ENCODE results near the gene SMG6. TPM values are rescaled to one million over a fixed set of nuclear protein-coding genes. Genes with fewer than 3 reads are reported as not detected.

Gene SMG6
- total RNA-seq, 6 donors from 2014 or later, result 29.9 to 126 (median 30.5) TPM

DNA sequence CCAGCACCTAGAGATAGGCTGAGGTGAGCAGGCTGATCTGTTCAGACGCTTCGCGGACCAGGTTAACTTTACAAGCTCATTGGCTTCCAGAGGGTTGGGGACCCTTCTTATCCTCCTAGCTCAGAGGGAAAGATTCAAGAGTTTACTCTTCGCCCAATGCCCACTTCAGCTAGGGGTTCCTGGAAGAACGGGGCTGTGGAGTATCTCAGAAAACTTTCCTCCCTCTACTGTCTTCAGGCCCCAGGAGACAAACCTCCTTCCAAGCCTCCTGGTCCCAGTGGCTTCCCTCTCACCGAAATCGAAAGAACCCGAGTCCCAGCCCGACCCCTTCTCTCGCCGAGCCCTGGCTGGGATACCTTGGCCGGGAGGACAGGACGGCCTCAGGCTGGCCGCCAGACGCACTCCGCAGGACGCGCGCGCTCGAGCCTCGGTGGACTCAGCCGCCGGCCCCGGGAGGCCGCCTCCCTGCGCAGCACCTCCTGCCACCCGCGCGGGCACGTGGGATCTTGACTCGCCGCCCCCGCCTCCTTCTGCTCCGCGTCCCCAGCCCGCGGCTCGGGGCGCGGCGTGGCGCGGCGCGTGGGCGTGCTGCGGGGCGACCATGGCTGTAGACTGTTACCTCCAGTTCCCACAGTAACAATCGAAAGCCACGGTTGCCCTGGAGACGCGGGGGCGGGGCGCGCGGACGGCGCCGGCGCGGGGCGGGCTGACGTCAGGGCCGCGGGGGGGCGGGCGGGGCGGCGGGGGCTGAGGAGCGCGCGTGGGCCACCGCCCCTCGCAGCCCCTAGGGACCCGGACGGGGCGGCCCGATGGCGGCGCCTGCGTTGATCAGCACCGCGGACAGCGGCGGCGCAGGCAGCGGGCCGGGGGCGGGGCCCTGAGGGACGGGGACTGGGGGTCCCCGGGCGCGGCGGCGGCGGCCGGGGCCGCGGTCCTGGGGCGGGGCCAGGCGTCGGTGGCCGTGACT is 254.0 kb downstream of the SMG6 start:
- H3K36me3 ChIP-seq, result peaks cover 0 to 3% (median under 1%) of the 10 kb centered on the region in 4 donors
- H3K9me3 ChIP-seq, result no peaks in the 10 kb centered on the region
- peaks cover 36 to 46% (median 37%) of the 10 kb centered on the region in 4 donors for H3K4me1 ChIP-seq
- peak overlapping the region; percentile 8 to 53 (median 26) for H3K27ac ChIP-seq
- ATAC-seq (ENCODE audit: low FRiP score in 2 of 2) (peak; percentile 66 to 72), DNase-seq (peak; percentile 81 to 99)
- WGBS, 2 donors, result 2 to 13% methylated on average over 9 to 46 of the region's 104 CpGs
- TF ChIP-seq, protein P1, sequence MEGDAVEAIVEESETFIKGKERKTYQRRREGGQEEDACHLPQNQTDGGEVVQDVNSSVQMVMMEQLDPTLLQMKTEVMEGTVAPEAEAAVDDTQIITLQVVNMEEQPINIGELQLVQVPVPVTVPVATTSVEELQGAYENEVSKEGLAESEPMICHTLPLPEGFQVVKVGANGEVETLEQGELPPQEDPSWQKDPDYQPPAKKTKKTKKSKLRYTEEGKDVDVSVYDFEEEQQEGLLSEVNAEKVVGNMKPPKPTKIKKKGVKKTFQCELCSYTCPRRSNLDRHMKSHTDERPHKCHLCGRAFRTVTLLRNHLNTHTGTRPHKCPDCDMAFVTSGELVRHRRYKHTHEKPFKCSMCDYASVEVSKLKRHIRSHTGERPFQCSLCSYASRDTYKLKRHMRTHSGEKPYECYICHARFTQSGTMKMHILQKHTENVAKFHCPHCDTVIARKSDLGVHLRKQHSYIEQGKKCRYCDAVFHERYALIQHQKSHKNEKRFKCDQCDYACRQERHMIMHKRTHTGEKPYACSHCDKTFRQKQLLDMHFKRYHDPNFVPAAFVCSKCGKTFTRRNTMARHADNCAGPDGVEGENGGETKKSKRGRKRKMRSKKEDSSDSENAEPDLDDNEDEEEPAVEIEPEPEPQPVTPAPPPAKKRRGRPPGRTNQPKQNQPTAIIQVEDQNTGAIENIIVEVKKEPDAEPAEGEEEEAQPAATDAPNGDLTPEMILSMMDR (IDR thresholded peaks at IDR 0.05), result no peak
- peak; percentile 14 to 41 for TF ChIP-seq POLR2AphosphoS5 (IDR thresholded peaks at IDR 0.05)
- H3K4me3 ChIP-seq, result peak overlapping the region; percentile 62 to 89 (median 73)
- peaks cover 0 to 33% (median 10%) of the 10 kb centered on the region in 4 donors for H3K27me3 ChIP-seq

DNA sequence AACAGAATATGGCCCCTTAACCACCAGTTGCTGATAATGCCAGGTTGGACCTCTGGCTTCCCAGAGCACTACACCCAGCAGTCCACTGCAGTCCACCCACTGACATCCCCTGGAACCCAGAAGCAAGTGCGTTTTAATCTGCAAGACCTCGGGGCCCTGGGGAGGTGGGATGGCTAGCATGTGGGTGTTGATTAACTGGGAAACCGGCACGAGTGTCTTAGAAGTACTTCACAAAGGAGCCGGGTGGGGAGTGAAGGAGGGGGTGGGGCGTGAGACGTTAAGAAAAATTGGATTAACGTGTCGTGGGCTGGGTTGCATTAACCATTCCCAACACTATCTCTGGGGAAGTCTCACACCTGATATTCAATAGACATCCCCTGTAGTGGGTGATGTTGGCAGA is 254.8 kb downstream of the SMG6 start:
- TF ChIP-seq POLR2A (IDR thresholded peaks at IDR 0.05) (no peak), EP300 (IDR thresholded peaks at IDR 0.05) (no peak), POLR2AphosphoS5 (IDR thresholded peaks at IDR 0.05) (no peak)
- TF ChIP-seq, protein P1 (IDR thresholded peaks at IDR 0.05), result no peak
- Histone ChIP-seq H3K4me1 (peaks cover 28 to 38% (median 29%) of the 10 kb centered on the region in 4 donors), H3K27ac (no peak overlapping the region), H3K27me3 (peaks cover 0 to 25% (median 10%) of the 10 kb centered on the region in 4 donors), H3K4me3 (peak overlapping the region in 3 of 4 donors; percentile 62 to 89 (median 82)), H3K9me3 (no peaks in the 10 kb centered on the region), H3K36me3 (peaks cover 0 to 11% (median 4%) of the 10 kb centered on the region in 4 donors)
- no peak for ATAC-seq (ENCODE audit: low FRiP score in 2 of 2)
- no peak for DNase-seq
- WGBS, 2 donors, result 11 to 16% methylated on average over 9 of the region's 9 CpGs

DNA sequence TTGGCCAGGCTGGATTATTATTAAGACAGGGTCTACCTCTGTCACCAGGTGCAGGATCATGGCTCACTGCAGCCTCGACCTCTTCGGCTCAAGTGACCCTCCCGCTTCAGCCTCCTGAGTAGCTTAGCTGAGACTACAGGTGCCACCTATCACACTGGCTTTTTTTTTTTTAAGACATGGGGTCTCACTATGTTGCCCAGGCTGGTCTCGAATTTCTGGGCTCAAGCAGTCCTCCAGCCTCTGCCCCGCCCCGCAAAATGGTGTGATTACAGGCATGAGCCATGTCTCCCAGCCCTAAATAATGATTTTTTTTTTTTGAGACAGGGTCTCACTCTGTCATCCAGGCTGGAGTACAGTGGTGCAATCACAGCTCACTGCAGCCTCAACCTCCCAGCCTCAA is 256.0 kb downstream of the SMG6 start:
- 90 to 95% methylated on average over 6 of the region's 6 CpGs for WGBS, 2 donors
- ATAC-seq (ENCODE audit: low FRiP score in 2 of 2), result no peak
- TF ChIP-seq POLR2AphosphoS5 (IDR thresholded peaks at IDR 0.05) (no peak), EP300 (IDR thresholded peaks at IDR 0.05) (no peak), POLR2A (IDR thresholded peaks at IDR 0.05) (no peak)
- TF ChIP-seq, protein P1 (IDR thresholded peaks at IDR 0.05), result no peak
- H3K9me3 ChIP-seq, result no peaks in the 10 kb centered on the region
- H3K4me3 ChIP-seq, result no peak overlapping the region
- H3K27me3 ChIP-seq, result peaks cover 0 to 19% (median 10%) of the 10 kb centered on the region in 4 donors
- H3K27ac ChIP-seq, result no peak overlapping the region
- H3K4me1 ChIP-seq, result peaks cover 25 to 37% (median 34%) of the 10 kb centered on the region in 4 donors
- DNase-seq, result no peak
- H3K36me3 ChIP-seq, result peaks cover 2 to 20% (median 14%) of the 10 kb centered on the region in 4 donors

DNA sequence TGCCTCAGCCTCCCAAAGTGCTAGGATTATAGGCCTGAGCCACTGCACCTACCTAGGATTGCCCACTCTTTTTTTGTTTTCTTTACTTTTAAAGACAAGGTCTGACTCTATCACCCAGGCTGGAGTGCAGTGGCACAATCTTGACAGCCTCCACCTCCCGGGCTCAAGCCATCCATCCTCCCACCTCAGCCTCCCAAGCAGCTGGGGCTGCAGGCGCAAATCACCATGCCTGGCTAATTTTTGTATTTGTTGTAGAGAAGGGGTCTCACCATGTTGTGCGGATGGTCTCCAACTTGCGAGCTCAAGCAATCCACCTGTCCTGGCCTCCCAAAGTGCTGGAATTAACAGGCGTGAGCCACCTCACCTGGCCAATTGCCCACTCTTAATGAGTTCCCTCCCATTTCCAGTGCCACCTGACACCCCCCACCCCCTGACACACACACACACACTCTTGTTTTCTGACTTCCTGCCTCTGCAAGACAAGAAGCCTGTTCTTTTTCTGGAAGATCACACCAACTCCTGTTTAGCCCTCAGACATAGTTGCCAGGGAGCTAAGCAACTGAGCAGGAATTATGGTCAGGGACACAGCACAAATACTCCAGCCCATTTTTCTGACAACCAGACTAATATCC is 259.2 kb downstream of the SMG6 start:
- peaks cover 20 to 32% (median 29%) of the 10 kb centered on the region in 4 donors for H3K4me1 ChIP-seq
- WGBS, 2 donors, result 94 to 96% methylated on average over 5 of the region's 5 CpGs
- H3K4me3 ChIP-seq, result no peak overlapping the region
- H3K9me3 ChIP-seq, result no peaks in the 10 kb centered on the region
- no peak for ATAC-seq (ENCODE audit: low FRiP score in 2 of 2)
- TF ChIP-seq POLR2A (IDR thresholded peaks at IDR 0.05) (no peak), EP300 (IDR thresholded peaks at IDR 0.05) (no peak), POLR2AphosphoS5 (IDR thresholded peaks at IDR 0.05) (no peak)
- TF ChIP-seq, protein P1 (IDR thresholded peaks at IDR 0.05), result no peak
- peak overlapping the region in 1 of 4 donors; percentile 39 for H3K27ac ChIP-seq
- H3K36me3 ChIP-seq, result peaks cover 2 to 25% (median 14%) of the 10 kb centered on the region in 4 donors
- no peaks in the 10 kb centered on the region for H3K27me3 ChIP-seq
- DNase-seq, result no peak

Data from upper lobe of left lung (tissue), 6 donors.